ENCODE measurements around the gene GRM4.

GRM4 gene

GRCh38 chr6:33975661-33976436 lies 170.0 kb downstream of the GRM4 start:
- no peak for DNase-seq

GRCh38 chr6:33974471-33974870 lies 171.4 kb downstream of the GRM4 start:
- no peak for DNase-seq

- no peak for DNase-seq
These were observed 171.9 kb downstream of the GRM4 start for GRCh38 chr6:33974030-33974429.

- DNase-seq = no peak
These were observed 174.3 kb downstream of the GRM4 start for GRCh38 chr6:33971580-33971979.

All from activated CD4-positive, alpha-beta T cell treated with anti-CD3 and anti-CD28 coated beads, Interleukin-2, amount 50 U/mL, for 4 hours (primary cell).